ENCODE data around the gene CKS1B. TPM values are rescaled to one million over a fixed set of nuclear protein-coding genes. Genes with fewer than 3 reads are reported as not detected.
A peak's percentile ranks its signal among the peaks of the same experiment; 100 is the strongest.

CKS1B gene
- total and polyA plus RNA-seq, 9 of the 15 experiments (the other 6 are each of a cell fraction or from before 2014, with no cell fraction given) = 215 to 1,103 (median 460) TPM

DNA sequence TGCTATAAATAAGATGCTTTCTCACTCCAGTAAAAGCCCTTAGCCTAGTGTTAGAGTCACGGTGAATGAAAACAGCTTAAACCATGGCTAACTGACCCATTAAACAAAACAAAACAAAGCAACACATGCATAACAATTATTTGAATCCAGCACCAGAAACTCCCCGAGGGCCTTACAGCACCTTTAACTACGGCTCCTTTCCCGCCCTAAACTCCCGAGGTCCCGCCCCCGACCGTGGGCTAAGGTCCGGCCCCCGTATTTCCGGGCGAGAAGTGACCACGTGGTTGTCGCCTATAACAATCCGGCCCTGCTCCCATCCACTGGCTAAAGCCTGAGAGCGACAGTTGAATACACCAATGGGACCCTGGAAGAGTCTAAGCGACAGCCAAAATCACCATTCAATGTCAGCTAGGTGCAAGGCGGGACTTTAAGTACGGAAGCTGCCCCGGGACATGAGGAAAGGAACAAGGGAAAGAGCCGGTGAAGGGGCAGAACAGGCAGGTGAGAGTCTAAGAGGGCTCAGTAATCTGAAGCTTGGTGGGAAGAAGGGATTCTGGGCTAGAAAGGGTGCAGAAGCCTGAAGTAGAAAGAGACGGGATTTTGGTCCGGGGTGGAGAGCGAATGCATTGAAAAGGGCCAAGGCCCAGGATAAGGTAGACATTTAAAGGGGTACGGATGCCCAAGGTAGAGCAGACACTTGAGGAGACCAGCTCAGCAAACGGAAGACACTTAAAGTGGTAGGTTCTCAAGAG is 8.6 kb downstream of the CKS1B start, which contains the start of gene FLAD1 (continued):
- TF ChIP-seq, protein P1, sequence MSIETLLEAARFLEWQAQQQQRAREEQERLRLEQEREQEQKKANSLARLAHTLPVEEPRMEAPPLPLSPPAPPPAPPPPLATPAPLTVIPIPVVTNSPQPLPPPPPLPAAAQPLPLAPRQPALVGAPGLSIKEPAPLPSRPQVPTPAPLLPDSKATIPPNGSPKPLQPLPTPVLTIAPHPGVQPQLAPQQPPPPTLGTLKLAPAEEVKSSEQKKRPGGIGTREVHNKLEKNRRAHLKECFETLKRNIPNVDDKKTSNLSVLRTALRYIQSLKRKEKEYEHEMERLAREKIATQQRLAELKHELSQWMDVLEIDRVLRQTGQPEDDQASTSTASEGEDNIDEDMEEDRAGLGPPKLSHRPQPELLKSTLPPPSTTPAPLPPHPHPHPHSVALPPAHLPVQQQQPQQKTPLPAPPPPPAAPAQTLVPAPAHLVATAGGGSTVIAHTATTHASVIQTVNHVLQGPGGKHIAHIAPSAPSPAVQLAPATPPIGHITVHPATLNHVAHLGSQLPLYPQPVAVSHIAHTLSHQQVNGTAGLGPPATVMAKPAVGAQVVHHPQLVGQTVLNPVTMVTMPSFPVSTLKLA (conservative IDR thresholded peaks at IDR 0.05) = peak; percentile 100
- TF ChIP-seq, protein P2, sequence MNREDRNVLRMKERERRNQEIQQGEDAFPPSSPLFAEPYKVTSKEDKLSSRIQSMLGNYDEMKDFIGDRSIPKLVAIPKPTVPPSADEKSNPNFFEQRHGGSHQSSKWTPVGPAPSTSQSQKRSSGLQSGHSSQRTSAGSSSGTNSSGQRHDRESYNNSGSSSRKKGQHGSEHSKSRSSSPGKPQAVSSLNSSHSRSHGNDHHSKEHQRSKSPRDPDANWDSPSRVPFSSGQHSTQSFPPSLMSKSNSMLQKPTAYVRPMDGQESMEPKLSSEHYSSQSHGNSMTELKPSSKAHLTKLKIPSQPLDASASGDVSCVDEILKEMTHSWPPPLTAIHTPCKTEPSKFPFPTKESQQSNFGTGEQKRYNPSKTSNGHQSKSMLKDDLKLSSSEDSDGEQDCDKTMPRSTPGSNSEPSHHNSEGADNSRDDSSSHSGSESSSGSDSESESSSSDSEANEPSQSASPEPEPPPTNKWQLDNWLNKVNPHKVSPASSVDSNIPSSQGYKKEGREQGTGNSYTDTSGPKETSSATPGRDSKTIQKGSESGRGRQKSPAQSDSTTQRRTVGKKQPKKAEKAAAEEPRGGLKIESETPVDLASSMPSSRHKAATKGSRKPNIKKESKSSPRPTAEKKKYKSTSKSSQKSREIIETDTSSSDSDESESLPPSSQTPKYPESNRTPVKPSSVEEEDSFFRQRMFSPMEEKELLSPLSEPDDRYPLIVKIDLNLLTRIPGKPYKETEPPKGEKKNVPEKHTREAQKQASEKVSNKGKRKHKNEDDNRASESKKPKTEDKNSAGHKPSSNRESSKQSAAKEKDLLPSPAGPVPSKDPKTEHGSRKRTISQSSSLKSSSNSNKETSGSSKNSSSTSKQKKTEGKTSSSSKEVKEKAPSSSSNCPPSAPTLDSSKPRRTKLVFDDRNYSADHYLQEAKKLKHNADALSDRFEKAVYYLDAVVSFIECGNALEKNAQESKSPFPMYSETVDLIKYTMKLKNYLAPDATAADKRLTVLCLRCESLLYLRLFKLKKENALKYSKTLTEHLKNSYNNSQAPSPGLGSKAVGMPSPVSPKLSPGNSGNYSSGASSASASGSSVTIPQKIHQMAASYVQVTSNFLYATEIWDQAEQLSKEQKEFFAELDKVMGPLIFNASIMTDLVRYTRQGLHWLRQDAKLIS (CRISPR knock-in tag; IDR thresholded peaks at IDR 0.05) = no peak
- TF ChIP-seq RFX1 (IDR thresholded peaks at IDR 0.05) (peak; percentile 81), SRSF7 (optimal IDR thresholded peaks at IDR 0.05; ENCODE audit: low read depth, low read length) (no peak), GABPA (tag; conservative IDR thresholded peaks at IDR 0.05; ENCODE audit: low read depth) (peak; percentile 97), POLR2AphosphoS5 (IDR thresholded peaks at IDR 0.05; ENCODE audit: control insufficient read depth, insufficient read depth, low read depth, low read length) (peak; percentile 70; the same call in 1 of the 2 replicates), MXI1 (IDR thresholded peaks at IDR 0.05; ENCODE audit: low read depth, low read length) (no peak; the same call in 1 of the 2 replicates), RAD51 (IDR thresholded peaks at IDR 0.05; ENCODE audit: borderline replicate concordance, low read depth) (peak; percentile 96), TBP (optimal IDR thresholded peaks at IDR 0.05; ENCODE audit: low read depth, low read length) (peak; percentile 85), MTF1 (CRISPR knock-in tag; IDR thresholded peaks at IDR 0.05; ENCODE audit: borderline replicate concordance) (no peak), KAT8 (IDR thresholded peaks at IDR 0.05; ENCODE audit: low read depth) (no peak), ZNF232 (CRISPR knock-in tag; IDR thresholded peaks at IDR 0.05) (no peak), POLR2H (tag; IDR thresholded peaks at IDR 0.05; ENCODE audit: low read depth) (peak; percentile 53)
- TF ChIP-seq, protein P3, sequence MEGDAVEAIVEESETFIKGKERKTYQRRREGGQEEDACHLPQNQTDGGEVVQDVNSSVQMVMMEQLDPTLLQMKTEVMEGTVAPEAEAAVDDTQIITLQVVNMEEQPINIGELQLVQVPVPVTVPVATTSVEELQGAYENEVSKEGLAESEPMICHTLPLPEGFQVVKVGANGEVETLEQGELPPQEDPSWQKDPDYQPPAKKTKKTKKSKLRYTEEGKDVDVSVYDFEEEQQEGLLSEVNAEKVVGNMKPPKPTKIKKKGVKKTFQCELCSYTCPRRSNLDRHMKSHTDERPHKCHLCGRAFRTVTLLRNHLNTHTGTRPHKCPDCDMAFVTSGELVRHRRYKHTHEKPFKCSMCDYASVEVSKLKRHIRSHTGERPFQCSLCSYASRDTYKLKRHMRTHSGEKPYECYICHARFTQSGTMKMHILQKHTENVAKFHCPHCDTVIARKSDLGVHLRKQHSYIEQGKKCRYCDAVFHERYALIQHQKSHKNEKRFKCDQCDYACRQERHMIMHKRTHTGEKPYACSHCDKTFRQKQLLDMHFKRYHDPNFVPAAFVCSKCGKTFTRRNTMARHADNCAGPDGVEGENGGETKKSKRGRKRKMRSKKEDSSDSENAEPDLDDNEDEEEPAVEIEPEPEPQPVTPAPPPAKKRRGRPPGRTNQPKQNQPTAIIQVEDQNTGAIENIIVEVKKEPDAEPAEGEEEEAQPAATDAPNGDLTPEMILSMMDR (IDR thresholded peaks at IDR 0.05 in 2 of 3, conservative IDR thresholded peaks at IDR 0.05 in 1 of 3; ENCODE audit: insufficient read depth in 2 of 3, low read depth in 1 of 3, low read length in 3 of 3) = 0 out of 6 replicates have a peak, but pooled peaks of 1 of the 3 experiments have one; percentile 6
- TF ChIP-seq, protein P4, sequence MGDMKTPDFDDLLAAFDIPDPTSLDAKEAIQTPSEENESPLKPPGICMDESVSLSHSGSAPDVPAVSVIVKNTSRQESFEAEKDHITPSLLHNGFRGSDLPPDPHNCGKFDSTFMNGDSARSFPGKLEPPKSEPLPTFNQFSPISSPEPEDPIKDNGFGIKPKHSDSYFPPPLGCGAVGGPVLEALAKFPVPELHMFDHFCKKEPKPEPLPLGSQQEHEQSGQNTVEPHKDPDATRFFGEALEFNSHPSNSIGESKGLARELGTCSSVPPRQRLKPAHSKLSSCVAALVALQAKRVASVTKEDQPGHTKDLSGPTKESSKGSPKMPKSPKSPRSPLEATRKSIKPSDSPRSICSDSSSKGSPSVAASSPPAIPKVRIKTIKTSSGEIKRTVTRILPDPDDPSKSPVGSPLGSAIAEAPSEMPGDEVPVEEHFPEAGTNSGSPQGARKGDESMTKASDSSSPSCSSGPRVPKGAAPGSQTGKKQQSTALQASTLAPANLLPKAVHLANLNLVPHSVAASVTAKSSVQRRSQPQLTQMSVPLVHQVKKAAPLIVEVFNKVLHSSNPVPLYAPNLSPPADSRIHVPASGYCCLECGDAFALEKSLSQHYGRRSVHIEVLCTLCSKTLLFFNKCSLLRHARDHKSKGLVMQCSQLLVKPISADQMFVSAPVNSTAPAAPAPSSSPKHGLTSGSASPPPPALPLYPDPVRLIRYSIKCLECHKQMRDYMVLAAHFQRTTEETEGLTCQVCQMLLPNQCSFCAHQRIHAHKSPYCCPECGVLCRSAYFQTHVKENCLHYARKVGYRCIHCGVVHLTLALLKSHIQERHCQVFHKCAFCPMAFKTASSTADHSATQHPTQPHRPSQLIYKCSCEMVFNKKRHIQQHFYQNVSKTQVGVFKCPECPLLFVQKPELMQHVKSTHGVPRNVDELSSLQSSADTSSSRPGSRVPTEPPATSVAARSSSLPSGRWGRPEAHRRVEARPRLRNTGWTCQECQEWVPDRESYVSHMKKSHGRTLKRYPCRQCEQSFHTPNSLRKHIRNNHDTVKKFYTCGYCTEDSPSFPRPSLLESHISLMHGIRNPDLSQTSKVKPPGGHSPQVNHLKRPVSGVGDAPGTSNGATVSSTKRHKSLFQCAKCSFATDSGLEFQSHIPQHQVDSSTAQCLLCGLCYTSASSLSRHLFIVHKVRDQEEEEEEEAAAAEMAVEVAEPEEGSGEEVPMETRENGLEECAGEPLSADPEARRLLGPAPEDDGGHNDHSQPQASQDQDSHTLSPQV (IDR thresholded peaks at IDR 0.05) = peak; percentile 77; the same call in 1 of the 2 replicates
